D341Med (cell line): ENCODE measurements around the gene CYP2D6.
"Not testable (repeated sequence)": the region's sequence is repeated elsewhere in the genome, so short reads cannot be mapped to it uniquely, and the experiment has no call there.

Experiments used
- DNase-seq: peaks from one replicate; pipeline ENCODE4 v3.0.0; 2012; ENCODE audit warnings: low spot score

CYP2D6 gene

DNA sequence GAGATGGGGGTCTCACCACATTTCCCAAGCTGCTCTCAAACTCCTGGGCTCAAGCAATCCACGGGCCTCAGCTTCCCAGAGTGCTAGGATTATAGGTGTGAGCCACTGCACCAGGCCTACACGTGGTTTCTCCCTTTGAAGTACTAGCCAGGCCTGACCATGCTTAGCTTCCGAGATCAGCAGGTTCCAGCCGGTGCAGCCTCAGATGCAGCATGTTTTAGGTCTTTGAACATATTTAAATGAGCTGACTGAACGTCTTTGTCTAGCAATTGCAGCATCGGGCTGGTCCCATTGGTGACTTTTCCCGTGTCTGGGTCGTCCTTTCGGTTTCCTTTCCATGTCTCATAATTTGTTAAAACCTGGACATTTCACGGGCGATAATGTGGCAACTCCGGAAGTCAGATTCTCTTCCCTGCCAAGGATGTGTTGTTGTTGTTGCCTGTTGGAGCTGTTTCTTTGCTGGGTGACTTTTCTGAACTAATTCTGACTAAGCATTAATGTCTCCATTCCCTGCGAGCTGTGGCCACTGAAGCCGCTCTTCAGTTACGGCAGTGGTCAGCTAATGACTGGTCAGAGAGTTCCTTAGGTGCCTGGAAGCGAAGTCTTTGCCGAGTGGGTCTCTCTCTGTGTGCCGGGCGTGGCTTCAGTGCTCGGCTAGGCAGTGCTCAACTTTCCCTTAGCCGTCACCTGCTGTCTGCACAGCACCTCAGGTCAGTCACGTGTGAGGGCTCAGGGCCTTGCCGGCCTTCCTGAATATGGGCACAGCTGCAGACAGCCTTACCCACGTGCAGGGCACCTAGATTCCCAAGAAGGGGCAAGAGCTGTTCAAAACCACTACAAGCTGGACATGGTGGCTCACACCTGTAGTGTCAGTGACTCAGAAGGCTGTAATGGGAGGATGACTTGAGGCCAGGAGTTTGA is 3.8 kb upstream of the CYP2D6 start:
- DNase-seq = no peak

DNA sequence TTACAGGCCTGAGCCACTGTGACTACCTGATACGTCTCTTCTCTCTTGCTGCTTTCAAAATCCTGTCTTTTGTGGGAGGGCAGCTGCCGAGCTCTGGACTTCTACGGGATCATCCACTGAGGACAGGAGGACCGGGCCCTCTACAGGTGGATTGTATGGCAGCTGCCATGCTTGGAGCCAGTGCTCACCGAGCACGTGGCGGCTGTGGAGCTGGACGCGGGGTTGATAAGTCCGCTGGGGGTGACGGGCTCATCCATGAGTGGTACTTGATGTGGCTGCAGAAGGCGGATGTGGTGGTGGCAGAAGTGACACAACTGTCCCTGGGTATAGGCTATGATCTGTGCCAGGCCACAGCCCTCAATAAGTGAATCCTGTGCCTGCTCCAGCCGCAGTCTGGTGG is 1.8 kb upstream of the CYP2D6 start:
- DNase-seq = no peak

DNA sequence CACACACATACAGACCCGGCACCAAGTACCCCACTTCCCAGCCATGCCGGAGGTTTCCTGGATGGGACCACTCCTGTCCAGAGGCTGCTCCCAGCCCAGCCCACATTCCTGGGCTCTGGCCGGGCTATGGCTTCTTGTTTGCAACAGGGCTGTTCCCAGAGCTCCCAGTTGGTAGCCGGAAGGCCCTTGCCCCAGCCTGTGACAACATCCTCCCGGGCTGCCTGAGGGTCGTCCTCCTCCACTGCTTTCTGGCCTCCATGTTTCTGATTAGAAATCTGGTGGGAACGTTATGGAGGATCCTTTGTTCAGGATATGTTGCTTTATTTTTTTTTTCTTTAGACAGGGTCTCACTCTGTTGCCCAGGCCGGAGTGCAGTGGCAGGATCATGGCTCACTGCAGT is 952 bp upstream of the CYP2D6 start:
- DNase-seq = no peak

DNA sequence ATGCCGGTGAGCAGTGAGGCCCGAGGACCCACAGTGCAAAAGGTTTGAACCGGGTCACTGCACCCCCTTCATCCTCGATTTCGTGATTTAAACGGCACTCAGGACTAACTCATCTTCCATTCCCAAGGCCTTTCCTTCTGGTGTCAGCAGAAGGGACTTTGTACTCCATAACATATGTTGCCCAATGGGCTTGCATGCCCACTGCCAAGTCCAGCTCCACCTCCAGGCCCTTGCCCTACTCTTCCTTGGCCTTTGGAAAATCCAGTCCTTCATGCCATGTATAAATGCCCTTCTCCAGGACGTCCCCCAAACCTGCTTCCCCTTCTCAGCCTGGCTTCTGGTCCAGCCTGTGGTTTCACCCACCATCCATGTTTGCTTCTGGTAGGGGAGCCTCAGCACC is 428 bp downstream of the CYP2D6 start:
- DNase-seq = not testable (repeated sequence)

DNA sequence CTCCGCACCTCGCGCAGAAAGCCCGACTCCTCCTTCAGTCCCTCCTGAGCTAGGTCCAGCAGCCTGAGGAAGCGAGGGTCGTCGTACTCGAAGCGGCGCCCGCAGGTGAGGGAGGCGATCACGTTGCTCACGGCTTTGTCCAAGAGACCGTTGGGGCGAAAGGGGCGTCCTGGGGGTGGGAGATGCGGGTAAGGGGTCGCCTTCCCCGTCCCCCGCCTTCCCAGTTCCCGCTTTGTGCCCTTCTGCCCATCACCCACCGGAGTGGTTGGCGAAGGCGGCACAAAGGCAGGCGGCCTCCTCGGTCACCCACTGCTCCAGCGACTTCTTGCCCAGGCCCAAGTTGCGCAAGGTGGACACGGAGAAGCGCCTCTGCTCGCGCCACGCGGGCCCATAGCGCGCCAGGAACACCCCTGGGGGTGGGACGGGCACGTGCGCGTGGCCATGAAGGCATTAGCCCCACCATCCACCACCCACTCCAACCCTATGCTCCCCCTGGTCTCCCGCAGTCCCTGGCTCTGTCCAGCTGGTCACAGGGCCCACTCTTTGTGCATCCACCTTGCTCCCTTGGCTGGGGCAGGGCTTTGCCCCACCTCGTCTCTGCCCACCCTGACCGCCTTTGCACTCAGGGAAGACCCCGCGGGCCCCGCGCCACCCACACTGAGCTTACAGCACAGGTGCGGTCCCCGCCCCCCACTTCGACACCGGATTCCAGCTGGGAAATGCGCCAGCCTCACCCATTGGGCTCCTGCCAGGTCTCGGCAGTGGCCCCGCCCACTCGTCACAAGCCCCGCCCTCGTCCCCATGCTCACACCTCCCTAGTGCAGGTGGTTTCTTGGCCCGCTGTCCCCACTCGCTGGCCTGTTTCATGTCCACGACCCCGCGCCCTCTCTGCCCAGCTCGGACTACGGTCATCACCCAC is 1.6 kb downstream of the CYP2D6 start:
- peak; percentile 64 for DNase-seq

DNA sequence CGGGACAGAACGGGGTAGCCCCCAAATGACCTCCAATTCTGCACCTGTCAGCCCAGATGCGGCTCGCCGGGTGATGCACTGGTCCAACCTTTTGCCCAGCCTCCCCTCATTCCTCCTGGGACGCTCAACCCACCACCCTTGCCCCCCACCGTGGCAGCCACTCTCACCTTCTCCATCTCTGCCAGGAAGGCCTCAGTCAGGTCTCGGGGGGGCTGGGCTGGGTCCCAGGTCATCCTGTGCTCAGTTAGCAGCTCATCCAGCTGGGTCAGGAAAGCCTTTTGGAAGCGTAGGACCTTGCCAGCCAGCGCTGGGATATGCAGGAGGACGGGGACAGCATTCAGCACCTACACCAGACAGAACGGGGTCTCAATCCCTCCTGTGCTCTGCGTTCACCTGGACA is 2.6 kb downstream of the CYP2D6 start:
- not testable (repeated sequence) for DNase-seq

DNA sequence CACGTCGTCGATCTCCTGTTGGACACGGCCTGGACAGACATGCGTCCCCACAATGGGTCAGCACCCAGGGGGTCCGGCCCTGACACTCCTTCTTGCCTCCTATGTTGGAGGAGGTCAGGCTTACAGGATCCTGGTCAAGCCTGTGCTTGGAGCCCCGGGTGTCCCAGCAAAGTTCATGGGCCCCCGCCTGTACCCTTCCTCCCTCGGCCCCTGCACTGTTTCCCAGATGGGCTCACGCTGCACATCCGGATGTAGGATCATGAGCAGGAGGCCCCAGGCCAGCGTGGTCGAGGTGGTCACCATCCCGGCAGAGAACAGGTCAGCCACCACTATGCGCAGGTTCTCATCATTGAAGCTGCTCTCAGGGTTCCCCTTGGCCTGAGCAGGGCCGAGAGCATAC is 3.0 kb downstream of the CYP2D6 start:
- no peak for DNase-seq

DNA sequence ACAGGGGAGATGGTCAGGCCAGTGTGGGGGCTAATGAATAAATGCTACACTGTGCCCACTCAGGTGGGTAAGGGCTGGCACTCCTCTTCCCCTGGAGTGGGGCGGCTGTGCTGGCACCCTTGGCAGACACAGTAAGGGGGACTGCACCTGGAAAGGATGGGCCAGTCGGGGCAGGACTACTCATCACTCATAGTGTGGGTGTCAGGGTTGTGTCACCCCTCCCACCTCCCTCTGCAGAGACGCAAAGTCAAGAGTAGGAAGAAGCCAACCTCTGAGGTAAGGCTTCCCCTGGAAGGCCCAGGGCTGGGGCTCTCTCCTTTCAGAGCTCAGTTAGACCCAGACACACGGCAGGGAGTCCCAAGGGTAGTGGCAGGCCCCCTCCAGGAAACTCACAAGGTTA is 7.1 kb downstream of the CYP2D6 start:
- DNase-seq = not testable (repeated sequence)

DNA sequence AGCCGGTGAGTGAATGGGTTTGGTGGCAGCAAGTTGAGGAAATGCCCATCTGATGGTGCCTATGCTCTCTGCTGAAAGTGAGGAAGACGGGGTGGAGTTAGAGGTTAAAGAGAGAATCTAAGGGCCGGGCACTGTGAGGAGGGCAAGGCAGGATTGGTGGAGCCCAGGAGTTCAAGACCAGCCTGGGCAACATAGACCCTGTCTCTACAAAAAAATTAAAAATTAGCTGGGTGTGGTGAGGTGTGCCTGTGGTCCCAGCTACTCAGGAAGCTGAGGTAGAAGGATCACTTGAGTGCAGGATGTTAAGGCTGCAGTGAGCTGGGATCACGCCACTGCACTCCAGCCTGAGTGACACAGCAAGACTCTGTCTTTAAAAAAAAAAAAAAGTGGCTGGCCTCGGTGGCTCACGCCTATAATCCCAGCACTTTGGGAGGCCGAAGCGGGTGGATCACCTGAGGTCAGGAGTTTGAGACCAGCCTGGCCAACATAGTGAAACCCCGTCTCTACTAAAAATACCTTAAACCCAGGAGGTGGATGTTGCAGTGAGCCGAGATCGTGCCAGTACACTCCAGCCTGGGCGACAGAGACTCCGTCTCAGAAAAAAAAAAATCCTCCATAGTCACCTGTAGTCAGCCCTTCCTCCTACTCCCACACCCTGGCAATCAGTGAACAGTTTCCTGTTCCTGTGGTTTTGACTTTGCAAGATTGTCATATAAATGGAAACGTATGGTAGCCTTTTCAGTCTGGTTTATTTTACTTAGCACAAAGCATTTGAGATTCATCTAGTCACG is 10.2 kb downstream of the CYP2D6 start:
- DNase-seq = not testable (repeated sequence)

DNA sequence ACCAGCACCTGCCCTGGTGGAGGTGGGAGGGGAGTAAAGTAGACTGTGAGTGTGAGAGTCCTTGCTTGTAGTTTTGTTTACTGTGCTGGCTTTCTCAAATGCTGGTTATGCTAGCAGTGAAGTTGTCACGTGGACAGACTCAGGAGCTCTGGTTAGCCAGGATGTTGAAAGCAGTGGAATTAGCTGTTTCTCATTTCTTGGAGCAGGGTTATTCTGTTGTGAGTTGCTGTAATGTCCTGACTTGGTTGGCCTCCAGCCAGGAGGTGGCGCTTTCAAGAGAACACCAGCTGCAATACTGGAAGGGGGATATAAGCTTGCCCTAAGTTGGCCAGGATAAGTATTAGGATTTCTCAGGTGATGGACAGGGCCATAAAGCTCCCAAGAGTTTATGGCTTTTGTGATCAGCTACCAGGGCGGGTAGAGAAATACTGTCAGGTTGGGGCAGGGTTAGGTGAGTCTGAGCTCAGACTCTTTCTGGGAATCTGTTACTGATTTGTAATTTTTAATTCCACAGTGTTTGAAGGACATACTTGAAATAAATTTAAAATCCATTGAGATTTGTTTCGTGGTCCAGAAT is 13.7 kb downstream of the CYP2D6 start:
- no peak for DNase-seq

DNA sequence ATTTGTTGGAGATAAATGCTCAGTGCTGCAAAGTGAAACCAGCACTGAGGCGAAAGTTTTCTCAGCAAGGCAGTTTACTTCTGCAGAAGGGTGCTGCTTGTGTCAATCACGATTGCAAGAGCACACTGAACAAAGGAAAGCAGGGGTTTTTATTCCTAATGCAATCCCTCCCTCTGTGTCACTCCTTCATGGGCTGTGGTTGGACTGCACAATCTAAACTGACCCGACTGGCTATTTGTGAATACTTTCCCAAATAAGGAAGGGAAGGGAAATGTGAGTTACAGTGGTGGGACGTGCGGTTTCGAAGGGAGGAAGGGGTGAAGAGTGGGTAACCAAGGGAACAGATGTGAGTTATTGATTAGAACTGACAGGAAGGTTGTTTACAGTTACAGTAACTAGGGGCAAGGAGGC is 15.2 kb downstream of the CYP2D6 start:
- not testable (repeated sequence) for DNase-seq

DNA sequence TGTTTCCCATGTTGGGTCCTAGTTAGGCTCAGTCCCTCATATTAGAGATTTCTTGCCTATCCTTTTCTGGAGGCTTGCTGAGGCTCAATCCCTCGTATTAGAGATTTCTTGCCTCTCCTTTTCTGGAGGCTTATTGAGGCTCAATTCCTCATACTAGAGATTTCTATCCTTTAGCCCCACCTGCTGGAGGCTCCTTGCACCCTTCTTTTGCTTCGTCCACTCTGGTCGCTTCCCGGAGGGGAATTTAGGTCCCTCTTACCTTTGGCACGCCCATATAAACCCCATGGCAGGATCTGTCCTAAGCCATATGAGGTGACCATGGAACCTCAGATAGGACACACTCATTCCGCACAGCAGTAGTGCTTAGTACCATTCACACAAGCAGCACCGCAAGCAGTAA is 15.9 kb downstream of the CYP2D6 start:
- DNase-seq = peak; percentile 61

DNA sequence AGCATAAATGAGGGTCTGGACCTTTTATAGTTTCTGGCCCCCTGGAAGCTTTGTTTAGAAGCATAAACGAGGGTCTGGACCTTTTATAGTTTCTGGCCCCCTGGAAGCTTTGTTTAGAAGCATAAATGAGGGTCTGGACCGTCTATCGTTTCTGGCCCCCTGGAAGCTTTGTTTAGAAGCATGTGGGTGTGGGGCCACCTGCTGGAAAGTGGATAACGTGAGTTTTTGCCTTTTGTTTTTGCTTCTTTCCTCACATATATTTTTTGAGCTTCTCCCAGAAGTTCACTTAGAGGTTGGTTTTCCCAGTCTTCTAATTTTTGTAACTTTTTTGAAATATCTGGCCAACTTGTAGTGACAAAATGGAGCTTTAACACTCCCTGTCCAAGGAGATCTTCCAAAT is 17.8 kb downstream of the CYP2D6 start:
- not testable (repeated sequence) for DNase-seq

DNA sequence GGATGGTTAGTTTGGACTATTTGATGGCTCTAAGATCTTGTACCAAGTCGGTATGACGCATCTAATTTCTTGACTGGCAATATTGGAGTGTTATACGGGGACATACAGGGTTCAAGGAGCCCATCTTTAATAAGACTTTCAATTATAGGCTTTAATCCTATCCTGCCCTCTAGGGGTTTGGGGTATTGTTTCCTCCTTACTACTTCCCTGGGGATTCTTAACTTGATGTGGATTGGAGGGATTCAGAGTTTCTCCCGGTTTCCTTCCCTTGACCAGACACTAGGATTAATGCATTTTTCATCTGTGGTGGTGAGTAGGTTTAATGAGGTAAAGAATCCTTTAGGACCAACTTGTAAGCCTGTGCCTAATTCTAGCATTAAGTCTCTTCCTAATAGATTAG is 18.8 kb downstream of the CYP2D6 start:
- DNase-seq = no peak

DNA sequence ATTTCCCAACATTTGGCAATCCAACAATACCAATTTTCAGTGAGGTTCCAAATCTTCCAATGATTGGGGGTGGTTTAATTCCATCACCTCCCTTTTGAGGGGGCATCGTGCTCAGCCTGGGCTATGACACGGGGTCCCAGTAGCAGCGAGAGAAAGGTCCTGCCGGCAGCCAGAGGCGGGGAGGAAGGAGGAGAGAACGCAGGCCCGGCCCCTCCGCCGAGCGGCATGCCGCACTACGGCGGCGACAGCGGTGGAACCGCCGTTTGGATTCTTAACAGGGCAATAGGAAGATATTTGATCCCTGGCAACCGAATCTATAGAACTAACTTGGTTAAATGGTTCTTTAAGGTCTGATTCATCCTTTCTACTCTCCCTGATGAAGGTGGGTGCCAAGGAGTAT is 21.8 kb downstream of the CYP2D6 start:
- no peak for DNase-seq

DNA sequence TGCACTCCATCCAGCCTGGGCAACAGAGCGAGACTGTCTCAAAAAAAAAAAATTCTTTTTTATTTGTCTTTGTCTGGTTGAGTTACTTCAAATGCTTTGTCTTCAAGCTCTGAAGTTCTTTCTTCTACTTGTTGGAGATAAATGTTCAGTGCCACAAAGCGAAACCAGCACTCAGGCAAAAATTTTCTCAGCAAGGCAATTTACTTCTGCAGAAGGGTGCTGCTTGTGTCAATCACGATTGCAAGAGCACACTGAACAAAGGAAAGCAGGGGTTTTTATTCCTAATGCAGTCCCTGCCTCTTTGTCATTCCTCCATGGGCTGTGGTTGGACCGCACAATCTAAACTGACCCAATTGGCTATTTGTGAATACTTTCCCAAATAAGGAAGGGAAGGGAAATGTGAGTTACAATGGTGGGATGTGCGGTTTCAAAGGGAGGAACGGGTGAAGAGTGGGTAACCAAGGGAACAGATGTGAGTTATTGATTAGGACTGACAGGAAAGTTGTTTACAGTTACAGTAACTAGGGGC is 26.2 kb downstream of the CYP2D6 start:
- not testable (repeated sequence) for DNase-seq

DNA sequence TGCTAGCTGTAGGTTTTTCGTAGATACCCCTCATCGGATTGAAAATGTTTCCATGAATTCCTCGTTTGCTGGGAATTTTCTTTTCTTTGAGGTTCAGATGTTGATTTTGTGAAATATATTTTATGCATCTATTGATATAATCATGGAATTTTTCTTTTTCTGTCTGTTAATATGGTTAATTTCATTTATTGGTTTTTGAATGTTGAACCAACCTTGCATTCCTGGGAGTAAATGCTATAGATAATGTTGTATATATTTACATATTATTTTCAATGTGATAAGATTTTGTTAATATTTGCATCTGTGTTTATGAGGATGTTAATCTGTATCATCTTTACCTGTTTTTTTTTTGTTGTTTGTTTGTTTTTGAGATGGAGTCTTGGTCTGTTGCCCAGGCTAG is 29.4 kb downstream of the CYP2D6 start:
- no peak for DNase-seq

DNA sequence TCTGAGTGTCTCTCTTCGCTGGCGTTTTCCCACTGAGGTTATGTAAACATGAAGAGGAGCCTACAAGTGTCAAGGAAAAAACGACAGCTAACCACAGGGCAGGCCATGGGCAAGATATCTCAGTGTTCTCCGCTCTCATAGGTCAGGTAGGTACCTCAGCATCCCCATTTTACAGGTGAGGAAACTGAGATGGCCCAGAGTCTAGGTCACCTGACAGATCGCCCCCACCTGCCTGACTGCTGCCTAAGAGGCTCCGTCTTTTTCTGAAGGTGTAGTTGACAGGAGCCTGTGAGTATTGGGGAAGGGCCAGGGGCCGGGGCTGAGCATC is 39.2 kb downstream of the CYP2D6 start:
- no peak for DNase-seq

DNA sequence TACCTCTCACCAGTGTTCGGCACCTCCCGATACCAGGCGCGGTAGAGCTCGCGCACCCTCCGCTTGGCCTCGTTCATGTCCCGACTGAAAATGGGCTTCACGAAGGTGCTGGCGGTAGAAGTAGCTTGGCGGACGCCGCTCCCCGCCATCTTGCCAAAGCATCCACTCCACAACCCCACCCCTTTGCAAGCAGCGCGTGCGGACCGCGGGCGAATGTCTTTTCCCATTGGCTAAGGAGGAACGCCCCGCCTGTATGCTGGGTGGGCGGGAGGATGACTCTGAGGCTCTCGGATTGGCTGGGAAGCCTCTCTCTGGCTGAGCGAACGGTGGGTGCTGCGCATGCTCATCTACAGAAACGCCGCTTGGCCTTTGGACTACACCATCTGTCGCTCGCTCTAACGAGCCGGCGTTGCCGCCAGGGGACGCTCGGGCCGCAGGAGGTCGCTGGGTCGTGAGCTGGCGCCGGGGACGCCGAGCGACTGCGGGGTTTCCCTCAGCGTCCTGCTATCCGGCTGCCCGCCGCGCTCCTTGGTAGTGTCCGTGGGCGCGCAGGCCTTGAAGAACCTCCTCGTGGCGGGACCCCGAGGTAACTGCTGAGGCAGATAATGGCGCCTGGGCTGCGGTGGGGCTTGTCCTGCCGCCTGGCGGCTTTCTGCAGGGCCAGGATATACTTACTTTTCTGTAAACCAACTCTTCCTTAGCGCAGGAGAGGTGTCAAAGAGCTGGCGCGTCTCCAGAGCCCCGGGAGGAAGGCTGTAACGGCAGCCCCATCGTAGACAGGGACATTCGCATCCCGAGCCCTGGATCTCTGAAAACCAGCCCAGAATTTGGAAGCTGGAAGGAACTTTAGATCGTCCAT is 39.8 kb downstream of the CYP2D6 start, which contains the start of gene NDUFA6:
TSS of gene NDUFA6 (minus strand) at position 177 of the 859 bp plus-strand sequence. CDS start at position 149, 28 bp downstream.
- DNase-seq = peak; percentile 97

DNA sequence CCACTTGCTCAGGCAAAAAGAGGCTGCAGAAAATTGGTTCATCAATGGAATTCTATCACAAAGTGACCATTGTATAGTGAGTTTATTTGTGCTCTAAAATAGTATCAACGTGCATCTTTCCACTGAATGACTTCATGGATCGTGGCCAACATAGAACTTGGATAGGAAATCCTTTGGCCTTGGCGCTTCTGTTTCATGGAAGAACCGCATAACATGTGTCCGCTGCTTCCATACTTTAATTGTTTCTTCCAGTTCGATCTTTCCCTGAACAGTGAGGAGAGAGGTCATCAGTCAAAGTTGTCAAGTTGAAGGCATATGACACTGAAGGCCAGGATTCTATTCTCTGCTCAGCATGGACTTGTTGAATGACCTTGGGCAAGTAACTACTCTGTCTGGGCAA is 44.6 kb downstream of the CYP2D6 start:
- DNase-seq = no peak
